Mesenchymal stem cell (in vitro differentiated cells and primary cell): ENCODE measurements around the gene ZHX3.
A peak's percentile ranks its signal among the peaks of the same experiment; 100 is the strongest.

Experiments used
- DNase-seq: peaks from one replicate; pipeline ENCODE4 v3.0.0-alpha.2; 2013
- H2AFZ ChIP-seq: one replicate; pipeline ENCODE4 v1.6.1; 2013; ENCODE audit warnings: low read depth, mild to moderate bottlenecking, control low read depth, inconsistent platforms, low read length, moderate library complexity
- H2AK5ac ChIP-seq: 2 replicates; pipeline ENCODE4 v1.6.1; 2013; ENCODE audit warnings: low read length, moderate library complexity, mild to moderate bottlenecking, inconsistent platforms; ENCODE audit not compliant: severe bottlenecking
- H2BK120ac ChIP-seq: one replicate; pipeline ENCODE4 v1.6.1; 2013; ENCODE audit warnings: low read depth, mild to moderate bottlenecking, inconsistent platforms, low read length, moderate library complexity
- H2BK12ac ChIP-seq, 2 experiments: one replicate each; pipeline ENCODE4 v1.6.1; 2013; ENCODE audit warnings: inconsistent platforms in 2 of 2, low read length in 2 of 2, mild to moderate bottlenecking in 2 of 2, moderate library complexity in 2 of 2, control low read depth in 1 of 2
- H2BK15ac ChIP-seq: one replicate; pipeline ENCODE4 v1.6.1; 2013; ENCODE audit warnings: mild to moderate bottlenecking, low read depth, inconsistent platforms; ENCODE audit not compliant: poor library complexity, severe bottlenecking
- H2BK5ac ChIP-seq: 2 replicates; pipeline ENCODE4 v1.6.1; 2013; ENCODE audit warnings: low read depth, mild to moderate bottlenecking, low read length, control low read depth, inconsistent platforms; ENCODE audit not compliant: poor library complexity, severe bottlenecking
- H3K14ac ChIP-seq, 2 experiments: one replicate each; pipeline ENCODE4 v1.6.1; 2013; ENCODE audit warnings: inconsistent platforms in 2 of 2, low read length in 2 of 2, control low read depth in 1 of 2, mild to moderate bottlenecking in 1 of 2, moderate library complexity in 1 of 2
- H3K18ac ChIP-seq, 2 experiments: one replicate each; pipeline ENCODE4 v1.6.1; 2013; ENCODE audit warnings: inconsistent platforms in 2 of 2, low read length in 2 of 2, control low read depth in 1 of 2, low read depth in 1 of 2, mild to moderate bottlenecking in 1 of 2
- H3K23ac ChIP-seq, 2 experiments: one replicate each; pipeline ENCODE4 v1.6.1; 2013; ENCODE audit warnings: inconsistent platforms in 2 of 2, low read length in 2 of 2, mild to moderate bottlenecking in 2 of 2, moderate library complexity in 2 of 2, control low read depth in 1 of 2
- H3K27ac ChIP-seq: 2 replicates; pipeline ENCODE4 v1.5.1; 2013; ENCODE audit warnings: mild to moderate bottlenecking, moderate library complexity, low read length, control low read depth, inconsistent platforms; ENCODE audit not compliant: poor library complexity, severe bottlenecking
- H3K27me3 ChIP-seq, 2 experiments: 2 replicates each; pipeline versions ENCODE4 v1.6.1 to v1.7.0; 2013; ENCODE audit warnings: low read length in 2 of 2, mild to moderate bottlenecking in 2 of 2, moderate library complexity in 2 of 2, control low read depth in 1 of 2, inconsistent platforms in 1 of 2; ENCODE audit not compliant: control insufficient read depth in 1 of 2, insufficient read depth in 1 of 2
- H3K36me3 ChIP-seq, 2 experiments: 2 replicates each; pipeline versions ENCODE4 v1.6.1 to v1.7.0; 2013; ENCODE audit warnings: low read length in 2 of 2, control low read depth in 1 of 2, inconsistent platforms in 1 of 2, low read depth in 1 of 2, mild to moderate bottlenecking in 1 of 2; ENCODE audit not compliant: insufficient read depth in 2 of 2, control insufficient read depth in 1 of 2
- H3K4ac ChIP-seq, 2 experiments: one replicate each; pipeline ENCODE4 v1.6.1; 2013; ENCODE audit warnings: inconsistent platforms in 2 of 2, low read length in 2 of 2, mild to moderate bottlenecking in 2 of 2, moderate library complexity in 2 of 2, control low read depth in 1 of 2, low read depth in 1 of 2
- H3K4me1 ChIP-seq: 2 replicates; pipeline ENCODE4 v1.6.1; 2013; ENCODE audit warnings: low read depth, low read length, control low read depth; ENCODE audit not compliant: control insufficient read depth, insufficient read depth
- H3K4me2 ChIP-seq: 2 replicates; pipeline ENCODE4 v1.6.1; 2013; ENCODE audit warnings: low read length, mild to moderate bottlenecking, inconsistent platforms; ENCODE audit not compliant: poor library complexity, severe bottlenecking
- H3K4me3 ChIP-seq, 2 experiments: 2 replicates each; pipeline versions ENCODE4 v1.5.1 to v1.7.0; 2013; ENCODE audit warnings: low read length in 2 of 2, mild to moderate bottlenecking in 2 of 2, control low read depth in 1 of 2, low read depth in 1 of 2; ENCODE audit not compliant: insufficient read depth in 1 of 2
- H3K79me1 ChIP-seq: replicated peaks from 2 replicates; pipeline ENCODE4 v1.6.1; 2013; ENCODE audit warnings: mild to moderate bottlenecking, control low read depth, low read length, inconsistent platforms; ENCODE audit not compliant: poor library complexity, severe bottlenecking
- H3K9ac ChIP-seq: 2 replicates; pipeline ENCODE4 v1.7.0; 2013; ENCODE audit warnings: mild to moderate bottlenecking, low read length, moderate library complexity
- H3K9me3 ChIP-seq: 2 replicates; pipeline ENCODE4 v1.7.0; 2013; ENCODE audit warnings: mild to moderate bottlenecking, low read length; ENCODE audit not compliant: control insufficient read depth
- H4K8ac ChIP-seq: one replicate; pipeline ENCODE4 v1.6.1; 2013; ENCODE audit warnings: inconsistent platforms, mild to moderate bottlenecking, low read length, moderate library complexity
- H4K91ac ChIP-seq: one replicate; pipeline ENCODE4 v1.6.1; 2013; ENCODE audit warnings: mild to moderate bottlenecking, low read length, inconsistent platforms
- WGBS: methylation state at CpG from one replicate; pipeline ENCODE4 v1.1.7; 2013; ENCODE audit warnings: mixed read lengths; 5-methylcytosine and 5-hydroxymethylcytosine counted together

ZHX3 gene

DNA sequence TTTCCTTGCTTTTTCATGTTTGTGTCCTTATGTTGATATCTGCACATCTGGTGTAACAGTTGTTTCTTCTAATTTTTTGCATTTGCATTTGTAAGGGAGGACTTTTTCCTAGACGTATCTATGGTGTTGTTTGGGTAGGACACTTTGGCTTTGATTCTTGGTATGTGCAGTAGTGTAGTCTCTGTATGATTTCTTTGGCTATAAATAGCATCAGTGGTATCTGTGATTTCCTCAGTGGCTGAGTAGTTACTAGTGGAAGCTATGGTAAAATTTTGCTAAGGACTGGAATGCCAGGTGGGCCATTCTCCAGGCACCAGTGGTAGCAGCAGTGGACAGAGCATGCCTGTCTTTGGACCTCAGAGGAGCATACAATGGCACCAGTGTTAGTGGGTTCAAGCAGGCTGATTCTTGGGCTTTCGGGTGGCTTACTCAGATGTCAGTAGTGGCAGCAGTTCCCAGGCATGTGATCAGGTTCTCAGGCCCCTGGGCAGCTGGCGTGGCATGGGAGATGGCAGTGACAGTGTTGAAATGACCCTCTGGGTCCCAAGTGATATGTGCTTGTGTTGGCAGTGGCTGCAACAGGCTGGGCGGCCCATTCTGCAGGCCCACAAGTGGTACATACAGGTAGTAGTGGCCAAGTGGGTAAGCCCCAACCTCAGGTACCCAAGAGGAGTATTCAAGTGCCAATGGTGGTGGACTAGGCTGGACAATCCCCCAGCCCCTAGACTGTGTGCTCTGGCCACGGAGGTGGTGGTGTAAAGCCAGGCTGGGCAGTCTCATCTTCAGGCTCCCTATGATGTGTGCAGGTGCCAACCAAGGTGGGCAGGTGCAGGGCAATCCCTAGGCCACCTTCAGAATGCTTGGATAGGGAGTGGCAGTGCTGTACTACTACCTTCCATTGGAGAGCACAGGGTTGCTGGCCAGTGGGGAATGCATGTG is 125.7 kb downstream of the ZHX3 start:
- Histone ChIP-seq H3K4ac (no peak overlapping the region), H3K14ac (peak overlapping the region in 1 of 2 experiments; percentile 19), H4K8ac (no peak overlapping the region), H3K18ac (no peak overlapping the region), H3K27me3 (no peaks in the 10 kb centered on the region), H3K27ac (no peak overlapping the region), H2AK5ac (no peak overlapping the region), H3K4me2 (no peak overlapping the region), H2BK15ac (no peak overlapping the region), H2BK5ac (no peak overlapping the region), H4K91ac (peak overlapping the region; percentile 18), H3K36me3 (peaks cover 13 to 28% of the 10 kb centered on the region in 2 experiments), H3K9me3 (peaks cover 53% of the 10 kb centered on the region), H2BK12ac (no peak overlapping the region), H3K9ac (no peak overlapping the region), H3K4me1 (peaks cover 3% of the 10 kb centered on the region), H2AFZ (no peak overlapping the region), H3K79me1 (peaks cover 17% of the 10 kb centered on the region), H2BK120ac (no peak overlapping the region), H3K4me3 (peak overlapping the region in 1 of 2 experiments; percentile 7), H3K23ac (no peak overlapping the region)
- 96% methylated on average over 5 of the region's 5 CpGs for WGBS
- no peak for DNase-seq

GRCh38 chr20:41187668-41188067 is 129.9 kb downstream of the ZHX3 start:
- H3K4me1 ChIP-seq: peaks cover 8% of the 10 kb centered on the region
- peaks cover 28% of the 10 kb centered on the region for H3K79me1 ChIP-seq
- no peak overlapping the region for H3K4ac ChIP-seq
- no peak overlapping the region for H3K18ac ChIP-seq
- H2AK5ac ChIP-seq: no peak overlapping the region
- no peak overlapping the region for H3K14ac ChIP-seq
- no peak overlapping the region for H2BK12ac ChIP-seq
- peaks cover 28 to 37% of the 10 kb centered on the region in 2 experiments for H3K36me3 ChIP-seq
- H4K91ac ChIP-seq: no peak overlapping the region
- H3K4me2 ChIP-seq: no peak overlapping the region
- H4K8ac ChIP-seq: no peak overlapping the region
- peaks cover 37% of the 10 kb centered on the region for H3K9me3 ChIP-seq
- no peak overlapping the region for H3K23ac ChIP-seq
- no peak overlapping the region for H3K4me3 ChIP-seq
- no peak overlapping the region for H3K9ac ChIP-seq
- no peak overlapping the region for H3K27ac ChIP-seq
- no peaks in the 10 kb centered on the region for H3K27me3 ChIP-seq
- no peak overlapping the region for H2BK15ac ChIP-seq
- H2AFZ ChIP-seq: no peak overlapping the region
- DNase-seq: no peak
- no peak overlapping the region for H2BK5ac ChIP-seq
- no peak overlapping the region for H2BK120ac ChIP-seq

GRCh38 chr20:41185013-41185757 is 132.3 kb downstream of the ZHX3 start:
- H3K36me3 ChIP-seq: peaks cover 31% of the 10 kb centered on the region in 2 experiments
- no peak overlapping the region for H2BK5ac ChIP-seq
- no peak overlapping the region for H3K23ac ChIP-seq
- H3K4me2 ChIP-seq: no peak overlapping the region
- H3K14ac ChIP-seq: peak overlapping the region in 1 of 2 experiments; percentile 26
- no peak overlapping the region for H2AK5ac ChIP-seq
- H3K18ac ChIP-seq: no peak overlapping the region
- H2AFZ ChIP-seq: no peak overlapping the region
- peaks cover 23% of the 10 kb centered on the region for H3K79me1 ChIP-seq
- H3K4me1 ChIP-seq: peaks cover 9% of the 10 kb centered on the region
- no peak overlapping the region for H3K9ac ChIP-seq
- H3K27ac ChIP-seq: no peak overlapping the region
- H2BK12ac ChIP-seq: no peak overlapping the region
- no peak overlapping the region for H4K91ac ChIP-seq
- H3K27me3 ChIP-seq: no peaks in the 10 kb centered on the region
- no peak overlapping the region for H4K8ac ChIP-seq
- 93% methylated on average over 11 of the region's 11 CpGs for WGBS
- H3K4ac ChIP-seq: no peak overlapping the region
- H2BK15ac ChIP-seq: no peak overlapping the region
- H2BK120ac ChIP-seq: no peak overlapping the region
- DNase-seq: no peak
- peaks cover 12% of the 10 kb centered on the region for H3K9me3 ChIP-seq
- H3K4me3 ChIP-seq: no peak overlapping the region

GRCh38 chr20:41183831-41184230 is 133.7 kb downstream of the ZHX3 start:
- peaks cover 27% of the 10 kb centered on the region for H3K79me1 ChIP-seq
- no peak overlapping the region for H2BK120ac ChIP-seq
- H2BK15ac ChIP-seq: no peak overlapping the region
- WGBS: 70% methylated on average over 2 of the region's 2 CpGs
- no peak overlapping the region for H4K8ac ChIP-seq
- H3K4me3 ChIP-seq: no peak overlapping the region
- no peak overlapping the region for H2BK12ac ChIP-seq
- H3K4me1 ChIP-seq: peaks cover 13% of the 10 kb centered on the region
- no peak overlapping the region for H4K91ac ChIP-seq
- H3K36me3 ChIP-seq: peaks cover 35% of the 10 kb centered on the region in 2 experiments
- peaks cover 1% of the 10 kb centered on the region for H3K9me3 ChIP-seq
- H2BK5ac ChIP-seq: no peak overlapping the region
- no peak overlapping the region for H3K4ac ChIP-seq
- H3K23ac ChIP-seq: no peak overlapping the region
- H3K27me3 ChIP-seq: no peaks in the 10 kb centered on the region
- no peak overlapping the region for H2AK5ac ChIP-seq
- H2AFZ ChIP-seq: no peak overlapping the region
- no peak overlapping the region for H3K4me2 ChIP-seq
- no peak overlapping the region for H3K14ac ChIP-seq
- H3K9ac ChIP-seq: no peak overlapping the region
- no peak overlapping the region for H3K27ac ChIP-seq
- no peak for DNase-seq
- no peak overlapping the region for H3K18ac ChIP-seq
